HEK293T (cell line): Measurements from ENCODE around the gene EXOC4.

Source experiments
- BHLHE40 ChIP-seq: fragments of 450-650 bp; IDR thresholded peaks from 2 replicates; pipeline ENCODE4 v1.6.1; 2016; ENCODE audit warnings: mild to moderate bottlenecking, moderate library complexity, borderline replicate concordance
- ELF4 ChIP-seq: fragments of 450-650 bp; IDR thresholded peaks from 2 replicates; pipeline ENCODE4 v1.6.1; 2017; ENCODE audit warnings: antibody characterized with exemption
- FOXM1 ChIP-seq: fragments of 450-650 bp; IDR thresholded peaks from 2 replicates; pipeline ENCODE4 v1.6.1; 2017; ENCODE audit warnings: mild to moderate bottlenecking, borderline replicate concordance
- SP1 ChIP-seq: fragments of 450-650 bp; IDR thresholded peaks from 2 replicates; pipeline ENCODE4 v1.6.1; 2017
- SUZ12 ChIP-seq: fragments of 450-650 bp; IDR thresholded peaks from 2 replicates; pipeline ENCODE4 v1.6.1; 2016; ENCODE audit warnings: mild to moderate bottlenecking

- TF ChIP-seq SUZ12 (no peak), FOXM1 (no peak), ELF4 (no peak), BHLHE40 (no peak), SP1 (no peak)
Observed at GRCh38 chr7:133822001-133822641, 569.2 kb downstream of the EXOC4 start.
